NCI-H460 (cell line): ENCODE measurements around the gene GRAMD1B. TPM values are rescaled to one million over a fixed set of nuclear protein-coding genes. Genes with fewer than 3 reads are reported as not detected.

Experiments used
- DNase-seq: peaks from one replicate; pipeline ENCODE4 v3.0.0-alpha.2; 2016; ENCODE audit warnings: low read depth; ENCODE audit errors: extremely low read depth
- small RNA-seq, 2 experiments: library from RNA; depleted of rRNA; stranded (forward); fragments of <200 nt; gene quantifications; one replicate each; pipeline ENCODE3, GENCODE V24; 2014
- total RNA-seq: library from RNA; depleted of rRNA; stranded (reverse); fragments of >200 nt; shearing (Covaris generic); gene quantifications from 2 replicates; pipeline ENCODE4 v1.2.3, GENCODE V29; 2014; rRNA removed

Gene GRAMD1B
- total RNA-seq, 1 experiment from 2014 or later, result 279 TPM

- DNase-seq, result no peak
These were observed 240.0 kb downstream of the GRAMD1B start for GRCh38 chr11:123670081-123670480.

DNA sequence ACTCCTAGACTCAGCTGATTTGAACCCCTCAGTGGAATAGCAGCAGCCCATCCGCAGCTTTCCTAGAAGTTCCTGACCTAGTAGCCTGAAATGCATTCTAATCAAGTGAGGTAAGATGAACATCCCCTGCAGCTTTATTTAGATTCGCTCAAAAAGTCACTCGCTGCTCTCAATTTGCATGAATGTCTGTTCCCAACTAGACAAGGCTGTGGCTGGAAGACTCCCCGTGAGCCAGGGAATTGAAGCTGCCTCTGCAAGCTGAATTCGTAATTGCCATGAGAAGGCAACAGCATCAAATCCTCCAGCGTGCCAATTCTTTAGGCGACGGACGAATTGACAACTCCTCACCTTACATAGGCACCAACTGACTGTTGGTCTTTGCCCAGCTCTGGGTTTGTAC, 241.5 kb downstream of the GRAMD1B start:
- no peak for DNase-seq

DNA sequence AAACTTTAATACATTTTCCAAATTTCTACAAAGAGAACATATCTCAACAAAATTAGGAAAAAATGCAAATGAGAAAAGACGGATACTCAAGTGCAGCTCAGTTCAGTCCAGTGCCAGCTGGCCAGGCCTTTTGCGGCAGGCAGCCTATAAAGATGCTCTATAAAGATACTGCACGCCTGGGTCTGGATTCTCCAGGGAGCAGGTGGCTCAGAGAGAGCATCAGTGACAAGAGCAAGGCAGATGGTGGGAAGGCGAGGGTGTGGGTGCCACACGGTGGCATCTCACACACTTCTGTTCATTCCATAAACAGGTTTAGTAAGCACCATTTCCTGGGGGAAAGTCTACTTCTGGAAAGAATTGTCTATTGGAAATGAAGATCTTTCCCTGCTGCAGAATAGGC, 242.5 kb downstream of the GRAMD1B start:
- DNase-seq, result no peak

DNA sequence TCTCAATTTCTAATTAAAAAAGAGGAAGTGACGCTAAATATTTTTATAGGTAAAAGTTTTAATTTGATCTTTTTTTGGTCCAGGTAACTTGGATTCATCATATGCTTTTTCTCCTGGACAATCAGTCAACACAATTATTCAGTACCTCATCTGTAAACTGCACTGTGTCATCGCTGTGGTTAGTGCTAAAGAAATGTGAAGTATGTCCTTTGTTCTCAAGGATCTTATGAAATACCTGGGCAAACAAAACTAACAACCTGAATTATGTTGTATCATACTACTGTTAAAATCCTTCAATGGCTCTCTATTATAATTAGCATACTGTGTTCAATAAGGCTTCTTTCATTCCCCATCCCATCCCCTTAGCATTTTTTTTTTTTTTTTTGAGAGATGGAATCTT, 244.2 kb downstream of the GRAMD1B start:
- DNase-seq, result no peak

Small RNA genes within 50 kb of the gene (small RNA-seq; reads per million reads assigned to genes)
- 0 reads per million in 2 experiments for gene MIR4493

Other genes with a start within 250 kb of the GRAMD1B start
- gene CLMP, start 235.0 kb upstream of the GRAMD1B start, total RNA-seq, result 9.4 and 10.5 TPM in 2 replicates
- 0.09 and 0.15 TPM in 2 replicates for gene SCN3B, start 224.4 kb downstream of the GRAMD1B start, total RNA-seq